HG02571 (cell line): ENCODE measurements around the gene COX5B.

Experiments
- ATAC-seq: cut with Tn5 transposase; IDR thresholded peaks from one replicate; pipeline ENCODE4 v1.9.1; 2021; ENCODE audit warnings: mild to moderate bottlenecking, moderate library complexity; ENCODE audit not compliant: unreplicated experiment

The COX5B gene

GRCh38 chr2:97653874-97654273 lies 8.0 kb downstream of the COX5B start:
- no peak for ATAC-seq

GRCh38 chr2:97654309-97654708 lies 8.4 kb downstream of the COX5B start:
- no peak for ATAC-seq

DNA sequence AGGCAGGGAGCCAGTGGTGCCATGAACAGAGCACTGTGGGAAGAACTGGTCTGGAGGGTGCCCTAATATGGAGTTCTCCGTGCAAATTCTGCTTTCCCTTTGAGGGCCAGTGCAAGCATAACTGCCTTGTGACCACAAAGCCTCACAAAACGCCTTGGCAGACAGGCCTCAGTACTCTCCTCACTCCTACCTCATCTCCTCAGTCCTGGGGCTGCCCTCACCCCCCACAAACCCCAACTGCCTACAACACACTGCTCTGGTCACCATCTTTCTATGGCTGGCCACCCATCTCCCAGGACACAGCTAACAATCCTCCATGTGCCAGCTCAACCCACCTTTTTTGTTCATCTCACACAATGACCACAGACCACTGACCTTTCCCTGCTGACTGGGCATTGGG lies 8.9 kb downstream of the COX5B start:
- no peak for ATAC-seq

DNA sequence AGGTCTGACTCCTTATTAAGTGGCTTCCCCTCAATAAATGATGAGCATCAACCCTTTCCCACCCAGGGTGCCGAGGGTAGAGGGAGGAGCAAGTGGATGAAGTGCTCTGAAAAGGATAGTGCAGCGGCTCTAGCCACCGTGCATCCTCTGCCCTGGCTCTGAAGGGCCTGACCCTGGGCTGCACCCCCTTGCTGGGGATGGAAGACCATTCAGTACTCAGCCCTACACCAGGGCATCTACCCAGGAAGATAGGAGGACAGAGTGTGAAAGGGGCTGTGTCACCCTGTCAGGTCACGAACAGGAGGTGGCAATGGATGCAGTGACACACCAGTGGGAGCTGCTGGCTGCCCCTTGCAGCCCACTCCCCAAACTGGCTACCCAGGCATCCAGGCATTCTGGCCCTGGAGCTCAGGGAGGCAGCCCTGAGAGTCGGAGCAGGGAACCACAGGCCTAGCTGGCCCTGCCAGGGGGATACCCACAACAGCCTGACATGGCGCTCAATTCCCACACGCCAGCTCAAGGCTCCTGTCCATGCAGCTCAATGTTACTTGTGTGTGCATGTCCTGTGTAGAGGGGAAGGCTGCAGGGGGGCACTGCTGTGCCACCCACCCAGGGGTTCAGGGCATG lies 10.4 kb downstream of the COX5B start:
- no peak for ATAC-seq

DNA sequence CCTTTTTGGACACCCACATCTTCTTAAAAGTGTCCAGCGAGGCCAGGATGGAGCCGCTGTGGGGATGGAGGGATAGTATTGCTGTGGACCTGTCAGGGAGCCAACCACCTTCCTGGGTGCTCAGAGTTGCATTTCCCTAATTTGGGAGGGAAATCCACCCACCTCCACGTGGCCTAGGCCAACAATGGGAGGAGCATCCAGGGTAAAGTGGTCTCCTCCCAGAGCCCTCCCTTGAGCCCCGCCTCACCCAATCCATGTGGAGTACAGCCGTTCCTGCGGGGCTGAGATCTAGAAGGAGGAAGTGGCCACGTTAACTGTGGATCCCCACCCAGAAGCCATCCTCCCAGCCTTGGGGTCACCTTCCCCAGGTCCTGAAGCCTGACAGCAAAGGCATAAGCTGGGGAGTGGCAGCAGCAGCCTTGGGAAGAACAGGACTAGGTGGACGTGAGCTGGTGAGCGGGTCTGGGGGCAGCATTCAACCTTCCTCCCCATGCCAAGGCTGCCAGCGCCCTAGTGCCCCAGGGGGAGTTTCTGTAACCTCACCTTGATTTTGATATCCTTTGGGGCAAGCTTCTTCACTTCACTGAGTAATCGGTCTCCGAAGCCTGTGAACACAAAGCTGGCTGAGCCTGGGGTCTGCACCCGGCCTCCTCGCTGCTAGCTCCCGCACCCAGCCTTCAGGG lies 11.2 kb downstream of the COX5B start:
- ATAC-seq = no peak

- ATAC-seq = no peak
Observed at GRCh38 chr2:97657986-97658690, 12.3 kb downstream of the COX5B start.

GRCh38 chr2:97658691-97659157 lies 12.9 kb downstream of the COX5B start:
- no peak for ATAC-seq

- ATAC-seq = no peak
Observed at GRCh38 chr2:97659256-97660043, 13.6 kb downstream of the COX5B start.

GRCh38 chr2:97660044-97660774 lies 14.3 kb downstream of the COX5B start:
- no peak for ATAC-seq

- ATAC-seq = no peak
Observed at GRCh38 chr2:97660775-97661389, 15.0 kb downstream of the COX5B start.

GRCh38 chr2:97661927-97662326 lies 16.1 kb downstream of the COX5B start:
- no peak for ATAC-seq

GRCh38 chr2:97662386-97662894 lies 16.6 kb downstream of the COX5B start:
- ATAC-seq = no peak

- peak; percentile 46 for ATAC-seq
Observed at GRCh38 chr2:97662895-97663625, 17.2 kb downstream of the COX5B start.

GRCh38 chr2:97663626-97663961 lies 17.7 kb downstream of the COX5B start:
- ATAC-seq = no peak

DNA sequence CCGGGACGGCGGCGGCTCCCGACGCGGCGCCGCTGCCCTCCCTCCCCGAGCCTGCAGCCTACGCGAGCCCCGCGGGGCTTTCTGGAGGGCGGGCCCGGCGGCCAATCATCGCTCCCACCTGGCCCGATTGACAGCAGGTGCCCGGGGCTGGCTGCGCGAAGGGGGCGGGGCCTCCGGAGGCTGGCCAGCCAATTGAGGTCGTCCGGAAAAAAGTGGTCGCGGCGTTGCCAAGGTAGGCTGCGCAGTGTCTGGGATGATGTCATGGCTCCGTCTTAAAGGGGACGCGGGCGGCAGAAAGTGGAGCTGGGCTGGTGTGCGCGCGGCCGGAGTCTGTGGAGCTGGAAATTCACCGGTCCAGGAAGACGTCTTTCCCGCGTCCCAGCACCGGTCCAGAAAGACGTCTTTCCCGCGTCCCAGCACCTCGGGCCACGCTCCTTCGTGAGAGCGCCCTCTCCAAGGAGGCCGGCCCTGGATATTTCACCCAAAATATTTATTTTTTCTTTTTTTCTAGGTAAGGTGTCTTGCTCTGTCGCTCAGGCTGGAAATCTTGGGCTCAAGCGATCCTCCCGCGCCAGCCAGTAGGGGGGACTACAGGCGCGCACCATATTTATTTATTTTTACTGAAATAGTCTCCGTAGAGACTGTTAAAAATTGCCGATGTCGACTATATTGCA lies 18.2 kb downstream of the COX5B start, which contains the start of gene ACTR1B:
Gene ACTR1B, minus strand, starts transcription at position 83 of the 674 bp plus-strand sequence. CDS start 154 bp downstream, outside the sequence.
- peak; percentile 83 for ATAC-seq

GRCh38 chr2:97664636-97664970 lies 18.7 kb downstream of the COX5B start:
- ATAC-seq = no peak

DNA sequence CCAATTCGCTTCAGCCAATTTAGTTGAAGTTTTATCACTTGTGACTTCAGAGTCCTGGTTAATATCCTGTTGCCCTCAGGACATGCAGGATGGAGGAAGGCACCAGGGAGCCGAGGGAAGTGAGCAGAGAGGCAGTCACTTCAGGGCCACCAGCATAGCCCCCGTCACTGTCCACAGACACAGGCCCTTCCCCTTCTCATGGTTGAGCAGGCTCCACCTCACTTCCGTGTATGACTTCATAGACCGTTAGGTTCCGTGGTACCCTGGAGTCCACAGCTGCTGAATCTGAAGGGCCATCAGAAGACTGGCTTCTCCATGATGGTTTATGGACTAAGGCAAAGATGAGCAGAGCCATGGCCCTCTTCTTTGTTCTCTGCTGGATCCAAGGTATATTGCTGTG lies 23.6 kb downstream of the COX5B start, which contains the start of gene C2orf92:
Gene C2orf92, plus strand, starts transcription at position 266 of the 400 bp plus-strand sequence. Its CDS starts 76 bp downstream, at position 342.
- ATAC-seq = no peak

GRCh38 chr2:97670471-97670870 lies 24.6 kb downstream of the COX5B start:
- no peak for ATAC-seq

DNA sequence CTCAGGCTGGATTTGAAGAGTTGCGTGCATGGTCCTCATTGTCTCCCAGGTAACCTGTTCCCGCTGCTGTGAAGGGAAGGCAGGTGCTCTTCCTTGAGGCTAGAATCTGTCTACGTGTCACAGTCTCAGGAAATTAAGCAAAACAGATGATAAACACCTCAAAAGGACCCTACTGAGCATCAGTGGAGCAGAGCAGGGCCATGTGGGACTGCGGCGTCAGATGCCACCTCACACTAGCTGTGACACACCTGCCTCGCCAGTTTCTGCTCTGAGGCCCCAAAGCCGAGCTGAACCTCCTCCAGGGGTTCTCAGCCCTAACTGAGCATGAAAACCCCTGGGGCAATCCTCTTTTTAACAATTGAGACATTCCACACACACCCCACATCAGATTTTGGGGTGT lies 25.7 kb downstream of the COX5B start:
- no peak for ATAC-seq
